HAP-1 (cell line): ENCODE data around the gene KNOP1.

Source experiments
- DNase-seq, 2 experiments: peaks; one replicate each; pipeline ENCODE4 v3.0.0-alpha.2; 2016 to 2020; ENCODE audit warnings: low spot score in 2 of 2
- H3K27me3 ChIP-seq: fragments of 250-450 bp; sonication (Bioruptor Pico); 2 replicates; pipeline ENCODE4 v1.5.1; 2020; ENCODE audit warnings: low read depth, mild to moderate bottlenecking, moderate library complexity
- H3K36me3 ChIP-seq: fragments of 250-450 bp; sonication (Bioruptor Pico); replicated peaks from 2 replicates; pipeline ENCODE4 v1.5.1; 2020; ENCODE audit warnings: mild to moderate bottlenecking
- H3K4me1 ChIP-seq: fragments of 250-450 bp; sonication (Bioruptor Pico); 2 replicates; pipeline ENCODE4 v1.5.1; 2020; ENCODE audit warnings: mild to moderate bottlenecking
- H3K4me3 ChIP-seq: fragments of 250-450 bp; sonication (Bioruptor Pico); 2 replicates; pipeline ENCODE4 v1.5.1; 2020; ENCODE audit warnings: mild to moderate bottlenecking, moderate library complexity
- H3K9me3 ChIP-seq: fragments of 250-450 bp; sonication (Bioruptor Pico); 2 replicates; pipeline ENCODE4 v1.5.1; 2020; ENCODE audit warnings: mild to moderate bottlenecking, moderate library complexity
- in situ Hi-C: fragments of 300-500 bp; cut with MboI; formaldehyde crosslinking; loops from 3 replicates; pipeline ENCODE4 v1.14.3; 2020; ENCODE audit warnings: low sequenced_read_pairs, inconsistent platforms, mixed read lengths

Gene KNOP1

DNA sequence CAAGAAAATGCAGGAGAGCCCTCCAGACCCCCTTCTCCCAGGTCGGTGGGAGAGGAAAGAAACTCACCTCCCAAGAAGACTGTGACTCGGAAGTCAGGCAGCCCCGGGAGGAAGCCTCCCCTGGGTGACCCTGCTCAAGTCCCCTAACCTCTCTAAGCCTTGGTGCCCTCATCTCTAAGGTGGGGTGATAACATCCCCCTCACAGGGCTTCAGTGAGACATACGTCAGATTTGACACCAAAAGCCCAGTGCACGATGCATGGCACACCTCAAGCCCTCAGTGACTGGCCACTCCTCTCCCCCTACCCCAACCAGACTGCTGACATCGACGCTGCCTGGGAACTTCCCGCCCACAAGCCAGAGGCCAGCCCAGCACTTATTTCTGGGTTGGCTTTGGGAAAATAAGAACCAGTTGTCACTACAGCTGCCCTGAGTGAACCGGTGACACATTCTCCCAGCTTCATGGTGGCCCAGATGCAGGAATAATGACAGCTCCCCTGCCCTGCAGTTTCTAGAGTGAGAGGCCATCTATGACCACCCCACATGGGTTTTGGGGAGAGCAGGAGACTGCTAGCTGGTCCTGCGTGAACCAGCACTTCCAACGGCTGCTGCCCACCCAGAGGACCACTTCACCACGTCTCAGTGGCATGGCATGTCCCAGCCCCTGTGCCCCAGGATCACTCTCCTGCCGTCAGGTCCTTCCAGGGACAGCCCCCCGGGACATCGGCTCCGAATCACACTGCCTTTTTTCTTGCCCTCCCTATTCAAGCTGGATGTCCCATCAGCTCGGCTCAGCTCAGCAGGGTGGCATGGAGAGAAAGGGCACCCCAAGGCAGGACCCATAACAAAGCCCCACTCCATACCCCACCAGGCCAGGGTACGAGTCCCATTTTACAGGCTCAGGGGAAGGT, 9.5 kb downstream of the KNOP1 start:
- Histone ChIP-seq H3K9me3 (no peaks in the 10 kb centered on the region), H3K4me3 (no peak overlapping the region), H3K4me1 (no peaks in the 10 kb centered on the region), H3K27me3 (no peaks in the 10 kb centered on the region), H3K36me3 (peaks cover 75% of the 10 kb centered on the region)
- no peak for DNase-seq
- in situ Hi-C loops = no loop called here

DNA sequence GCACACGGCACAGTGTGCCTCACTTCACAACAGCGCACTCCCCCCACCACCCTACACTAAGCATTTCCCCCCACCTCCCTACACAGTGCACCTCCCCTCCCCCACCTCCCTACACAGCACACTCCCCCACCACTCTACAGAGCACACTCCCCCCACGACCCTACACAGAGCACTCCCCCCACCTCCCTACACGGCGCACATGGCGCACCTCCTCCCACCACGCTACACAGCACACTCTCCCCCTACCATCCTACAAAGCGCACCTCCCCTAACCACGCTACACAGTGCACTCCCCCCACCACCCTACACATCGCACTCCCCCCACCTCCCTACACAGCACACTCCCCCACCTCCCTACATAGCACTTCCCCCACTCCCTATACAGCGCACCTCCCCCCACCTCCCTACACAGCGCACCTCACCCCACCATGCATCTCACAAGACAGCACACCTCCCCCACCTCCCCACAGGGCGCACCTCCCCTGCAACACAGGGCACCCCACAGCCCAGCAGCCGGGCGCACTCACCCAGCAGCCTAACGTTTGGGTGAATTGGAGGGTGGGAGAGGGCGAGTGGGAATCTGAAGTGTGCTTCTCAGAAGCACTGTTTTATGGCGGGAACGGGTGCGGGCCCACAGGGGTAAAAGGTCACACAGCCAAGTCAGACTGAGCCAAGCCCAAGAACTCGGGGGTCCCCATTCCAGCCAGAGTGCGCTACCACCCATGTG, 10.3 kb downstream of the KNOP1 start:
- no peak for DNase-seq
- Histone ChIP-seq H3K4me1 (no peaks in the 10 kb centered on the region), H3K36me3 (peaks cover 72% of the 10 kb centered on the region), H3K4me3 (no peak overlapping the region), H3K9me3 (no peaks in the 10 kb centered on the region), H3K27me3 (no peaks in the 10 kb centered on the region)
- in situ Hi-C loops = no loop called here

DNA sequence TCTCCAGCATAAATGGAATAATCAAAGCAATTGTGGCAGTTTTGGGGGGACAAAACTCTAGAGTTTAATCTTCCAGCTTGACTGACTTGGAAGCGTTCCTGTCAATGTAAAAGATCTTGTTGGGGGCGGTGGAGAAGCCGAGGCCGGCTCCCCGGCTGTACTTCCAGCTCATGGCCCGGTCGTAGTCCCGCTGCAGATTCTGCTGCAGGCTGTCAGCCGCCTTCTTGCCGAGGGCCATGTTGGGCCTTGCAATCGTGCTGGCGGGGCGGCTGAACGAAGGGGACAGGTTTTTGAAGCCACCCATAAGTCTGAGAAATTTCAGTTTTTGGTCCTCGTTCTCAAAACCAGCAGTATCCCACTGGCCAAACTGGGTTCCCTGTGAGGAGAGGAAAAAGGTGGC, 11.2 kb downstream of the KNOP1 start:
- H3K36me3 ChIP-seq = peaks cover 72% of the 10 kb centered on the region

DNA sequence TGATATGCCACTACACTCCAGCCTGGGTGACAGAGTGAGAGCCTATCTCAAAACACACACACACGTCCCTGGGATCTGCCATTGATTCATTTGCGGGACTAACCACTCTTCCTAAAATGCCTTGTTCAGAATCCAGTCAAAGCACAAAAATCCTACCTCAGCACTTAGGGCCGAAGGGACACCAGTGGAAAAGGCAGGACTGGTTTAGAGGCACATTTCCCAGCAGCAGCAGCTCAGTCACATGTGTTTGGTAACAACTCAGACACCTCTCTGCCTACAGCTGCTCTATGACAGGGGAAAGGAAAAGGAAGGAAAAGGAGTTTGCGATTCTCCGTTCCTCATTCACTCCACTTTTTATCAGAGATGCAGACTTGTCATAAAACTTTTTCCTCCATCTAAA, 12.2 kb downstream of the KNOP1 start:
- H3K4me3 ChIP-seq = no peak overlapping the region
- no peaks in the 10 kb centered on the region for H3K27me3 ChIP-seq
- no peak for DNase-seq
- H3K4me1 ChIP-seq = no peaks in the 10 kb centered on the region
- in situ Hi-C loops = no loop called here
- no peaks in the 10 kb centered on the region for H3K9me3 ChIP-seq
- H3K36me3 ChIP-seq = peaks cover 65% of the 10 kb centered on the region

More for the DNA sequence above, 11.2 kb downstream of the KNOP1 start:
- no peak for DNase-seq
- H3K4me3 ChIP-seq = no peak overlapping the region
- no peaks in the 10 kb centered on the region for H3K27me3 ChIP-seq
- in situ Hi-C loops = no loop called here
- no peaks in the 10 kb centered on the region for H3K9me3 ChIP-seq
- H3K4me1 ChIP-seq = no peaks in the 10 kb centered on the region

DNA sequence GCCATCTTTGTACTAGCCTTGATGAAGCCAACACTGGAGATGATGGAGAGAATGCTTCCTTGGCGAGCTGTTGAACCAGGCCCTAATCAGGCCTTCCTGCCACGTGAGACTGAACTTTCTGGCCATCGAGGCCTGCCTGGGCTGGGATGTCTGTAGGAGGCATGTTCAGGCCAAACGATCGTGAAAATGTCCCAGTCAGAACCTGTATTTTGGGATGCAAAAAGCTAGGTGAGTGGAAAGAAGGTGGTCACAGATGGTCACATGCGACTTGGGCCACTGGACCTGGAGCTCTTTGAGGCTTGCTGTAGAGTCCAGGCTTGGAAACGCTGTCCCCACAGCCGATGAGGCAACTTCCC, 12.9 kb downstream of the KNOP1 start:
- Histone ChIP-seq H3K27me3 (no peaks in the 10 kb centered on the region), H3K4me3 (no peak overlapping the region), H3K4me1 (no peaks in the 10 kb centered on the region), H3K36me3 (peaks cover 61% of the 10 kb centered on the region), H3K9me3 (no peaks in the 10 kb centered on the region)
- DNase-seq = no peak
- in situ Hi-C loops = no loop called here

GRCh38 chr16:19704321-19705145, 13.5 kb downstream of the KNOP1 start:
- Histone ChIP-seq H3K36me3 (peaks cover 60% of the 10 kb centered on the region), H3K4me3 (no peak overlapping the region), H3K9me3 (no peaks in the 10 kb centered on the region), H3K27me3 (no peaks in the 10 kb centered on the region), H3K4me1 (no peaks in the 10 kb centered on the region)
- DNase-seq = no peak
- in situ Hi-C loops = no loop called here

- H3K4me3 ChIP-seq = no peak overlapping the region
- no peaks in the 10 kb centered on the region for H3K27me3 ChIP-seq
- H3K9me3 ChIP-seq = no peaks in the 10 kb centered on the region
- in situ Hi-C loops = no loop called here
- H3K36me3 ChIP-seq = peaks cover 56% of the 10 kb centered on the region
- H3K4me1 ChIP-seq = no peaks in the 10 kb centered on the region
- DNase-seq = no peak
Measured at GRCh38 chr16:19703172-19703889, 14.7 kb downstream of the KNOP1 start.

DNA sequence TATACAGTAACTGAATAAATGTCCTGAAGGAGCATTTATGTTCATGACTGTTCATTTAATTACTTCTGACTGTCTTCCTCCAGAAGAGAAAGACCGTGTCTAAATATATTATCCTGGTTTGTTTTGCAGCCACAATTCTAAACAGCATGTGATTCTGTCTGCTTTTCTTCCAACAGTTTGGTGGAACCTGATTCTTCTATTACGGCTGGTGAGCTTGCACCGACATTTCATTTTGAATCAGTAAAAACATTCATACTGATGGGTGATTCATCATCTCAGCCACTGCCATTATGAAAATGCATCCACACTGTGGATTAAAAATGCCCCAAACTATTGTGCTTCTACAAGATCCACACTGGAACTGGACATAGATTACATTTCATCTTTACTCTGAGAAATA, 16.9 kb downstream of the KNOP1 start:
- no peak for DNase-seq
- Histone ChIP-seq H3K4me3 (no peak overlapping the region), H3K36me3 (peaks cover 48% of the 10 kb centered on the region), H3K27me3 (no peaks in the 10 kb centered on the region), H3K9me3 (no peaks in the 10 kb centered on the region), H3K4me1 (peaks cover 3% of the 10 kb centered on the region; the same call in 1 of the 2 replicates)
- in situ Hi-C loops = no loop called here

- H3K36me3 ChIP-seq = peaks cover 41% of the 10 kb centered on the region
- H3K4me3 ChIP-seq = no peak overlapping the region
- H3K4me1 ChIP-seq = peaks cover 3% of the 10 kb centered on the region; the same call in 1 of the 2 replicates
- H3K9me3 ChIP-seq = no peaks in the 10 kb centered on the region
- DNase-seq = no peak
- H3K27me3 ChIP-seq = no peaks in the 10 kb centered on the region
- in situ Hi-C loops = no loop called here
Measured at GRCh38 chr16:19700319-19700781, 17.7 kb downstream of the KNOP1 start.

GRCh38 chr16:19699472-19699871, 18.6 kb downstream of the KNOP1 start:
- no peak overlapping the region for H3K4me3 ChIP-seq
- H3K9me3 ChIP-seq = no peaks in the 10 kb centered on the region
- peaks cover 32% of the 10 kb centered on the region for H3K36me3 ChIP-seq
- DNase-seq = no peak
- H3K27me3 ChIP-seq = no peaks in the 10 kb centered on the region
- in situ Hi-C loops = no loop called here
- H3K4me1 ChIP-seq = peaks cover 3% of the 10 kb centered on the region; the same call in 1 of the 2 replicates

GRCh38 chr16:19698480-19699465, 19.3 kb downstream of the KNOP1 start:
- no peak overlapping the region for H3K4me3 ChIP-seq
- no peaks in the 10 kb centered on the region for H3K27me3 ChIP-seq
- H3K4me1 ChIP-seq = peaks cover 3% of the 10 kb centered on the region; the same call in 1 of the 2 replicates
- in situ Hi-C loops = no loop called here
- H3K36me3 ChIP-seq = peaks cover 25% of the 10 kb centered on the region
- H3K9me3 ChIP-seq = no peaks in the 10 kb centered on the region
- DNase-seq = no peak

GRCh38 chr16:19697756-19698318, 20.2 kb downstream of the KNOP1 start:
- Histone ChIP-seq H3K9me3 (no peaks in the 10 kb centered on the region), H3K4me1 (peaks cover 3% of the 10 kb centered on the region; the same call in 1 of the 2 replicates), H3K36me3 (peaks cover 24% of the 10 kb centered on the region), H3K4me3 (no peak overlapping the region), H3K27me3 (no peaks in the 10 kb centered on the region)
- in situ Hi-C loops = no loop called here
- DNase-seq = no peak
